HepG2 (cell line): ENCODE results near the gene C2CD2. TPM values are rescaled to one million over a fixed set of nuclear protein-coding genes. Genes with fewer than 3 reads are reported as not detected.

Experiments used
- ATAC-seq: fragments of 200-7000 bp; cut with Tn5 transposase; 3 replicates; pipeline ENCODE4 v1.9.1; 2020; ENCODE audit warnings: mild to moderate bottlenecking, moderate library complexity
- BruUV-seq: library from RNA; stranded (reverse); fragments of 400-500 nt; replicated peaks from 2 replicates; lab custom pipeline; 2021; lab: Mats Ljungman, UMichigan
- CTCF ChIA-PET: fragments of 300-600 bp; formaldehyde crosslinking; extraction: SDS; loops from one replicate; lab custom pipeline; 2021; ENCODE audit warnings: low total read pairs, inconsistent platforms, low intra/inter-chr PET ratio; lab: Yijun Ruan, JAX
- POLR2A ChIA-PET: fragments of 350-600 bp; sonication (Branson Sonifier 250); formaldehyde crosslinking; loops from one replicate; lab custom pipeline; 2020; ENCODE audit warnings: antibody characterized with exemption, inconsistent platforms; lab: Yijun Ruan, JAX
- DNase-seq: peaks from one replicate; pipeline ENCODE4 v3.0.0-alpha.2; 2015; ENCODE audit warnings: low spot score
- FAIRE-seq: peaks from 3 replicates; lab custom pipeline; 2011; peaks lifted over from hg19 to GRCh38; lab: Jason Lieb, UNC
- H2AFZ ChIP-seq: one replicate; pipeline ENCODE4 v1.6.1; 2011; ENCODE audit warnings: low read length, inconsistent platforms
- H3K27ac ChIP-seq: fragments of 300-600 bp; 3 replicates; pipeline ENCODE4 v1.8.0; 2011; ENCODE audit warnings: mixed run types, mild to moderate bottlenecking, mixed read lengths, low read length, inconsistent platforms; ENCODE audit not compliant: insufficient read depth; ENCODE audit errors: extremely low read length
- H3K27me3 ChIP-seq, 2 experiments: fragments of 200-600 bp in 1 of 2; 2 replicates in 1 of 2; 3 replicates in 1 of 2; pipeline versions ENCODE4 v1.6.0 to v1.8.0; 2011; ENCODE audit warnings: low read length in 2 of 2, mild to moderate bottlenecking in 2 of 2, moderate library complexity in 2 of 2, inconsistent platforms in 1 of 2; ENCODE audit not compliant: insufficient read depth in 2 of 2, control insufficient read depth in 1 of 2
- H3K36me3 ChIP-seq, 2 experiments: fragments of 200-600 bp in 1 of 2; replicated peaks in 1 of 2; 2 replicates in 1 of 2; 3 replicates in 1 of 2; pipeline versions ENCODE4 v1.5.1 to v1.8.0; 2011; ENCODE audit warnings: low read length in 2 of 2, inconsistent platforms in 1 of 2; ENCODE audit not compliant: insufficient read depth in 2 of 2, control insufficient read depth in 1 of 2
- H3K4me1 ChIP-seq: 2 replicates; pipeline ENCODE4 v1.5.1; 2012; ENCODE audit warnings: low read length, inconsistent platforms; ENCODE audit not compliant: insufficient read depth
- H3K4me2 ChIP-seq: 2 replicates; pipeline ENCODE4 v1.6.0; 2011; ENCODE audit warnings: low read depth, low read length, inconsistent platforms
- H3K4me3 ChIP-seq, 3 experiments: fragments of 200-600 bp in 1 of 3; sonication (generic), shearing (Covaris generic) in 1 of 3; replicated peaks in 1 of 3; 2 replicates each; pipeline ENCODE4 v1.5.1; 2011 to 2016; ENCODE audit warnings: low read length in 3 of 3, inconsistent platforms in 2 of 3, low read depth in 2 of 3, mild to moderate bottlenecking in 2 of 3, control low read depth in 1 of 3, mixed read lengths in 1 of 3; ENCODE audit not compliant: insufficient read depth in 1 of 3
- H3K79me2 ChIP-seq: one replicate; pipeline ENCODE4 v1.6.1; 2011; ENCODE audit warnings: low read length, inconsistent platforms; ENCODE audit not compliant: insufficient read depth
- H3K9ac ChIP-seq: 2 replicates; pipeline ENCODE4 v1.6.0; 2011; ENCODE audit warnings: mild to moderate bottlenecking, low read depth, low read length, inconsistent platforms; ENCODE audit not compliant: insufficient read depth
- H3K9me3 ChIP-seq: 2 replicates; pipeline ENCODE4 v1.5.1; 2012; ENCODE audit warnings: mild to moderate bottlenecking, low read length
- H4K20me1 ChIP-seq: 2 replicates; pipeline ENCODE4 v1.6.0; 2011; ENCODE audit warnings: inconsistent platforms, mild to moderate bottlenecking, low read length, moderate library complexity; ENCODE audit not compliant: insufficient read depth
- ATAD3A ChIP-seq: sonication (generic); formaldehyde crosslinking; IDR thresholded peaks from 2 replicates; pipeline ENCODE4 v1.4.0; 2020; ENCODE audit warnings: missing genetic modification reagents
- E2F1 ChIP-seq: sonication (generic); formaldehyde crosslinking; IDR thresholded peaks from 2 replicates; pipeline ENCODE4 v1.5.0; 2020; ENCODE audit warnings: missing genetic modification reagents
- FOSL1 ChIP-seq: sonication (generic); formaldehyde crosslinking; IDR thresholded peaks from 2 replicates; pipeline ENCODE4 v1.9.0; 2021; ENCODE audit warnings: missing genetic modification reagents, borderline replicate concordance
- MATR3 ChIP-seq: sonication (generic); formaldehyde crosslinking; IDR thresholded peaks from 2 replicates; pipeline ENCODE4 v1.4.0; 2020; ENCODE audit warnings: missing genetic modification reagents
- POLR2AphosphoS2 ChIP-seq: IDR thresholded peaks from 2 replicates; pipeline ENCODE4 v1.6.1; 2011; ENCODE audit warnings: low read depth, low read length, improper control_type of control experiment
- SAFB2 ChIP-seq: sonication (generic); formaldehyde crosslinking; IDR thresholded peaks from 2 replicates; pipeline ENCODE4 v1.5.1; 2020; ENCODE audit warnings: missing genetic modification reagents, low read depth, mild to moderate bottlenecking, borderline replicate concordance
- TARDBP ChIP-seq: sonication (generic); formaldehyde crosslinking; IDR thresholded peaks from 2 replicates; pipeline ENCODE4 v1.8.0; 2022; ENCODE audit warnings: mild to moderate bottlenecking, missing genetic modification reagents
- ZNF614 ChIP-seq: IDR thresholded peaks from 2 replicates; pipeline ENCODE4 v1.6.1; 2018; ENCODE audit warnings: missing biosample characterization, missing genetic modification reagents, inconsistent platforms, borderline replicate concordance
- ZNF816 ChIP-seq: sonication (generic); formaldehyde crosslinking; IDR thresholded peaks from 2 replicates; pipeline ENCODE4 v1.8.0; 2022; ENCODE audit warnings: missing genetic modification reagents, mild to moderate bottlenecking, borderline replicate concordance
- WGBS: methylation state at CpG from one replicate; pipeline ENCODE4 v1.1.6; 2017; ENCODE audit warnings: low lambda C conversion rate; 5-methylcytosine and 5-hydroxymethylcytosine counted together
- in situ Hi-C: cut with HindIII; loops from 2 replicates; pipeline ENCODE4 v1.10.0; 2017; ENCODE audit warnings: low pct_unique_long_range_greater_than_20kb; ENCODE audit not compliant: extremely low pct_ligation_motif_present
- intact Hi-C: fragments of 100-400 bp; cut with micrococcal nuclease; formaldehyde crosslinking; loops from one replicate; pipeline ENCODE4 v1.10.0; 2022; ENCODE audit not compliant: unreplicated experiment
- polyA plus RNA-seq, 8 experiments: library from polyadenylated mRNA; depleted of rRNA in 3 of 8; stranded (reverse) in 7 of 8; unstranded in 1 of 8; fragments of >200 nt; fragmentation: Illumina TruSeq in 4 of 8; extraction: Trizol in 4 of 8; gene quantifications; 2 replicates each; pipeline versions ENCODE4 v1.2.1 to v1.2.3, GENCODE V29; 2011 to 2016; ENCODE audit warnings: low read depth in 4 of 8, missing spikeins in 1 of 8, mixed read lengths in 1 of 8; ENCODE audit not compliant: insufficient read depth in 1 of 8
- total RNA-seq, 5 experiments: library from RNA; depleted of rRNA; stranded (reverse); fragments of >200 nt; fragmentation: Illumina TruSeq; extraction: Trizol; gene quantifications; 2 replicates each; pipeline ENCODE4 v1.2.3, GENCODE V29; 2016; ENCODE audit warnings: low read depth in 1 of 5
- TF ChIP-seq, protein P1 (sequence below): fragments of 450-650 bp; IDR thresholded peaks from 2 replicates; pipeline ENCODE4 v1.6.1; 2017

C2CD2 gene
- total and polyA plus RNA-seq, 2 of the 13 experiments (the other 11 are each of a cell fraction or from before 2014, with no cell fraction given), result 12.5 to 19.7 TPM

- H3K4me1 ChIP-seq, result peaks cover 23% of the 10 kb centered on the region
- no peak overlapping the region for H2AFZ ChIP-seq
- H3K4me2 ChIP-seq, result no peak overlapping the region
- CTCF ChIA-PET, result no interaction called here
- no TSS peak for BruUV-seq
- no peaks in the 10 kb centered on the region for H3K36me3 ChIP-seq
- WGBS, result 91% methylated on average over 11 of the region's 11 CpGs
- H3K4me3 ChIP-seq, result no peak overlapping the region
- TF ChIP-seq TARDBP (CRISPR knock-in tag) (no peak), ATAD3A (no peak), FOSL1 (CRISPR knock-in tag) (no peak), ZNF816 (no peak), POLR2AphosphoS2 (no peak), E2F1 (CRISPR knock-in tag) (no peak), SAFB2 (CRISPR knock-in tag) (no peak), ZNF614 (CRISPR knock-in tag) (no peak), MATR3 (CRISPR knock-in tag) (no peak)
- TF ChIP-seq, protein P1, sequence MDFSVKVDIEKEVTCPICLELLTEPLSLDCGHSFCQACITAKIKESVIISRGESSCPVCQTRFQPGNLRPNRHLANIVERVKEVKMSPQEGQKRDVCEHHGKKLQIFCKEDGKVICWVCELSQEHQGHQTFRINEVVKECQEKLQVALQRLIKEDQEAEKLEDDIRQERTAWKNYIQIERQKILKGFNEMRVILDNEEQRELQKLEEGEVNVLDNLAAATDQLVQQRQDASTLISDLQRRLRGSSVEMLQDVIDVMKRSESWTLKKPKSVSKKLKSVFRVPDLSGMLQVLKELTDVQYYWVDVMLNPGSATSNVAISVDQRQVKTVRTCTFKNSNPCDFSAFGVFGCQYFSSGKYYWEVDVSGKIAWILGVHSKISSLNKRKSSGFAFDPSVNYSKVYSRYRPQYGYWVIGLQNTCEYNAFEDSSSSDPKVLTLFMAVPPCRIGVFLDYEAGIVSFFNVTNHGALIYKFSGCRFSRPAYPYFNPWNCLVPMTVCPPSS, result no peak
- TF ChIP-seq, all 625 proteins: peak for 0
- ATAC-seq (no peak), FAIRE-seq (no peak), DNase-seq (no peak)
- in situ Hi-C loops, result no loop called here
- Histone ChIP-seq H4K20me1 (no peaks in the 10 kb centered on the region), H3K27ac (no peak overlapping the region), H3K9ac (no peak overlapping the region), H3K27me3 (no peaks in the 10 kb centered on the region), H3K9me3 (no peaks in the 10 kb centered on the region), H3K79me2 (peaks cover 28% of the 10 kb centered on the region)
- intact Hi-C loops, result no loop called here
- POLR2A ChIA-PET, result no interaction called here
Measured at GRCh38 chr21:41874611-41875010, 79.2 kb downstream of the C2CD2 start.
